Measurements from ENCODE around the gene SLC39A9.

DNA sequence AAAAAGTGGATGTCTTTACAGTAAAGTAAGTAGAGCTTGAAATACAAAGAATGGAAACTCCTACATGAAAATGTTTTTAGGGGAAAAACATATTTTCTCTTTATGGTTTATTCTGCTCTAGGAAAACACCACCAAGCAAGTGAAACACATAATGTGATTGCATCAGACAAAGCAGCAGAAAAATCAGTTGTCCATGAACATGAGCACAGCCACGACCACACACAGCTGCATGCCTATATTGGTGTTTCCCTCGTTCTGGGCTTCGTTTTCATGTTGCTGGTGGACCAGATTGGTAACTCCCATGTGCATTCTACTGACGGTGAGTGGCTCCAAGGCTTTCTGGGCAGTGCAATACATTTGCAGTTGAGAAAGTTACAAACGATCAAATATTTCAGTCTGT, 43.5 kb downstream of the SLC39A9 start:
- TF ChIP-seq ISL1 (CRISPR knock-in tag; IDR thresholded peaks at IDR 0.05) = no peak
- no peak for TF ChIP-seq TCF4 (CRISPR knock-in tag; IDR thresholded peaks at IDR 0.05; ENCODE audit: borderline replicate concordance)
- TF ChIP-seq, protein P1, sequence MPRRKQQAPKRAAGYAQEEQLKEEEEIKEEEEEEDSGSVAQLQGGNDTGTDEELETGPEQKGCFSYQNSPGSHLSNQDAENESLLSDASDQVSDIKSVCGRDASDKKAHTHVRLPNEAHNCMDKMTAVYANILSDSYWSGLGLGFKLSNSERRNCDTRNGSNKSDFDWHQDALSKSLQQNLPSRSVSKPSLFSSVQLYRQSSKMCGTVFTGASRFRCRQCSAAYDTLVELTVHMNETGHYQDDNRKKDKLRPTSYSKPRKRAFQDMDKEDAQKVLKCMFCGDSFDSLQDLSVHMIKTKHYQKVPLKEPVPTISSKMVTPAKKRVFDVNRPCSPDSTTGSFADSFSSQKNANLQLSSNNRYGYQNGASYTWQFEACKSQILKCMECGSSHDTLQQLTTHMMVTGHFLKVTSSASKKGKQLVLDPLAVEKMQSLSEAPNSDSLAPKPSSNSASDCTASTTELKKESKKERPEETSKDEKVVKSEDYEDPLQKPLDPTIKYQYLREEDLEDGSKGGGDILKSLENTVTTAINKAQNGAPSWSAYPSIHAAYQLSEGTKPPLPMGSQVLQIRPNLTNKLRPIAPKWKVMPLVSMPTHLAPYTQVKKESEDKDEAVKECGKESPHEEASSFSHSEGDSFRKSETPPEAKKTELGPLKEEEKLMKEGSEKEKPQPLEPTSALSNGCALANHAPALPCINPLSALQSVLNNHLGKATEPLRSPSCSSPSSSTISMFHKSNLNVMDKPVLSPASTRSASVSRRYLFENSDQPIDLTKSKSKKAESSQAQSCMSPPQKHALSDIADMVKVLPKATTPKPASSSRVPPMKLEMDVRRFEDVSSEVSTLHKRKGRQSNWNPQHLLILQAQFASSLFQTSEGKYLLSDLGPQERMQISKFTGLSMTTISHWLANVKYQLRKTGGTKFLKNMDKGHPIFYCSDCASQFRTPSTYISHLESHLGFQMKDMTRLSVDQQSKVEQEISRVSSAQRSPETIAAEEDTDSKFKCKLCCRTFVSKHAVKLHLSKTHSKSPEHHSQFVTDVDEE (CRISPR knock-in tag; IDR thresholded peaks at IDR 0.05) = no peak
- TF ChIP-seq, protein P2, sequence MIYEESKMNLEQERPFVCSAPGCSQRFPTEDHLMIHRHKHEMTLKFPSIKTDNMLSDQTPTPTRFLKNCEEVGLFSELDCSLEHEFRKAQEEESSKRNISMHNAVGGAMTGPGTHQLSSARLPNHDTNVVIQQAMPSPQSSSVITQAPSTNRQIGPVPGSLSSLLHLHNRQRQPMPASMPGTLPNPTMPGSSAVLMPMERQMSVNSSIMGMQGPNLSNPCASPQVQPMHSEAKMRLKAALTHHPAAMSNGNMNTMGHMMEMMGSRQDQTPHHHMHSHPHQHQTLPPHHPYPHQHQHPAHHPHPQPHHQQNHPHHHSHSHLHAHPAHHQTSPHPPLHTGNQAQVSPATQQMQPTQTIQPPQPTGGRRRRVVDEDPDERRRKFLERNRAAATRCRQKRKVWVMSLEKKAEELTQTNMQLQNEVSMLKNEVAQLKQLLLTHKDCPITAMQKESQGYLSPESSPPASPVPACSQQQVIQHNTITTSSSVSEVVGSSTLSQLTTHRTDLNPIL (CRISPR knock-in tag; IDR thresholded peaks at IDR 0.05; ENCODE audit: low read depth) = no peak

Data from SK-N-SH treated with all-trans-retinoic acid at 6 μM for 48 hours (cell line).